HepG2 (cell line): Measurements from ENCODE around the gene MLN. TPM values are rescaled to one million over a fixed set of nuclear protein-coding genes. Genes with fewer than 3 reads are reported as not detected.

Experiments used
- AKNA ChIP-seq: sonication (generic); formaldehyde crosslinking; IDR thresholded peaks from 2 replicates; pipeline ENCODE4 v1.4.0; 2020; ENCODE audit warnings: missing genetic modification reagents, borderline replicate concordance
- DDIT3 ChIP-seq: sonication (generic); formaldehyde crosslinking; IDR thresholded peaks from 2 replicates; pipeline ENCODE4 v1.4.0; 2020; ENCODE audit warnings: mild to moderate bottlenecking, missing genetic modification reagents
- FOXJ3 ChIP-seq: sonication (generic); formaldehyde crosslinking; IDR thresholded peaks from 2 replicates; pipeline ENCODE4 v1.4.0; 2020; ENCODE audit warnings: missing genetic modification reagents, mild to moderate bottlenecking, borderline replicate concordance
- KDM2A ChIP-seq: sonication (generic); formaldehyde crosslinking; IDR thresholded peaks from 2 replicates; pipeline ENCODE4 v1.4.0; 2020; ENCODE audit warnings: low read depth, missing genetic modification reagents, borderline replicate concordance
- POLR2AphosphoS2 ChIP-seq: IDR thresholded peaks from 2 replicates; pipeline ENCODE4 v1.6.1; 2011; ENCODE audit warnings: low read depth, low read length, improper control_type of control experiment
- RARG ChIP-seq: sonication (generic); formaldehyde crosslinking; IDR thresholded peaks from 2 replicates; pipeline ENCODE4 v1.4.0; 2020; ENCODE audit warnings: low read depth, mild to moderate bottlenecking, missing genetic modification reagents
- SMAD1 ChIP-seq: sonication (generic); formaldehyde crosslinking; IDR thresholded peaks from 2 replicates; pipeline ENCODE4 v1.4.0; 2020; ENCODE audit warnings: missing genetic modification reagents, low read depth, mild to moderate bottlenecking, borderline replicate concordance
- SOX6 ChIP-seq, 2 experiments: fragments of 450-650 bp in 1 of 2; sonication (generic) in 1 of 2; formaldehyde crosslinking in 1 of 2; IDR thresholded peaks; 2 replicates each; pipeline versions ENCODE4 v1.4.0 to v1.6.1; 2017 to 2020; ENCODE audit warnings: antibody characterized with exemption in 1 of 2, mild to moderate bottlenecking in 1 of 2, missing genetic modification reagents in 1 of 2
- ZBTB14 ChIP-seq: sonication (generic); formaldehyde crosslinking; IDR thresholded peaks from 2 replicates; pipeline ENCODE4 v1.4.0; 2020; ENCODE audit warnings: missing genetic modification reagents
- ZBTB46 ChIP-seq: sonication (generic); formaldehyde crosslinking; IDR thresholded peaks from 2 replicates; pipeline ENCODE4 v1.4.0; 2020; ENCODE audit warnings: mild to moderate bottlenecking, missing genetic modification reagents, borderline replicate concordance
- polyA plus RNA-seq, 8 experiments: library from polyadenylated mRNA; depleted of rRNA in 3 of 8; stranded (reverse) in 7 of 8; unstranded in 1 of 8; fragments of >200 nt; fragmentation: Illumina TruSeq in 4 of 8; extraction: Trizol in 4 of 8; gene quantifications; 2 replicates each; pipeline versions ENCODE4 v1.2.1 to v1.2.3, GENCODE V29; 2011 to 2016; ENCODE audit warnings: low read depth in 4 of 8, missing spikeins in 1 of 8, mixed read lengths in 1 of 8; ENCODE audit not compliant: insufficient read depth in 1 of 8
- total RNA-seq, 5 experiments: library from RNA; depleted of rRNA; stranded (reverse); fragments of >200 nt; fragmentation: Illumina TruSeq; extraction: Trizol; gene quantifications; 2 replicates each; pipeline ENCODE4 v1.2.3, GENCODE V29; 2016; ENCODE audit warnings: low read depth in 1 of 5
- TF ChIP-seq, protein P1 (sequence below): sonication (generic); formaldehyde crosslinking; IDR thresholded peaks from 2 replicates; pipeline ENCODE4 v1.8.1; 2022; ENCODE audit warnings: low read depth, mild to moderate bottlenecking, missing genetic modification reagents
- TF ChIP-seq, protein P2 (sequence below): sonication (generic); formaldehyde crosslinking; IDR thresholded peaks from 2 replicates; pipeline ENCODE4 v1.4.0; 2020; ENCODE audit warnings: missing genetic modification reagents
- TF ChIP-seq, protein P3 (sequence below): sonication (generic); formaldehyde crosslinking; IDR thresholded peaks from 2 replicates; pipeline ENCODE4 v1.8.0; 2022; ENCODE audit warnings: low read depth, missing genetic modification reagents

Gene MLN
- total and polyA plus RNA-seq, 2 of the 13 experiments (the other 11 are each of a cell fraction or from before 2014, with no cell fraction given) = not detected

DNA sequence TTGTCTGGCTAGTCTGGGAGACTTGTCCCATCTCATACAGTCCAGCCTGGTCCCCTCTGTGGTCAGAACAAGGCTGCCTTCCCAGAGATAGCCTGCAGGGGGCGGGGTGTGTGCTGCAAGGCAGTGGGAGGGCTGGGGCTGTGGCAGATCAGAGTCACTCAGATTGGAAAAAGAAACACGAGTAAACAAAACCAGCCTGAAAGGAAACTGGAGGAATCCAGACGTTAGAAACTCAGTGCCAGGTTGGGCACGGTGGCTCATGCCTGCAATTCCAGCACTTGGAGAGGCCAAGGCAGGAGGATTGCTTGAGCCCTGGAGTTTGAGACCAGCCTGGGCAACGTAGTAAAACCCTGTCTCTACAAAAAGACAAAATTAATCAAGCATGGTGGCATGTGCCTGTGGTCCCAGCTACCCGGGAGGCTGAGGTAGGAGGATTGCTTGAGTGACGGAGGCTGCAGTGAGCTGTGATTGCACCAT is 35.1 kb downstream of the MLN start (continued):
- no peak for TF ChIP-seq AKNA (CRISPR knock-in tag)
- peak; percentile 38; the same call in 1 of the 2 replicates for TF ChIP-seq KDM2A (CRISPR knock-in tag)
- TF ChIP-seq, protein P1, sequence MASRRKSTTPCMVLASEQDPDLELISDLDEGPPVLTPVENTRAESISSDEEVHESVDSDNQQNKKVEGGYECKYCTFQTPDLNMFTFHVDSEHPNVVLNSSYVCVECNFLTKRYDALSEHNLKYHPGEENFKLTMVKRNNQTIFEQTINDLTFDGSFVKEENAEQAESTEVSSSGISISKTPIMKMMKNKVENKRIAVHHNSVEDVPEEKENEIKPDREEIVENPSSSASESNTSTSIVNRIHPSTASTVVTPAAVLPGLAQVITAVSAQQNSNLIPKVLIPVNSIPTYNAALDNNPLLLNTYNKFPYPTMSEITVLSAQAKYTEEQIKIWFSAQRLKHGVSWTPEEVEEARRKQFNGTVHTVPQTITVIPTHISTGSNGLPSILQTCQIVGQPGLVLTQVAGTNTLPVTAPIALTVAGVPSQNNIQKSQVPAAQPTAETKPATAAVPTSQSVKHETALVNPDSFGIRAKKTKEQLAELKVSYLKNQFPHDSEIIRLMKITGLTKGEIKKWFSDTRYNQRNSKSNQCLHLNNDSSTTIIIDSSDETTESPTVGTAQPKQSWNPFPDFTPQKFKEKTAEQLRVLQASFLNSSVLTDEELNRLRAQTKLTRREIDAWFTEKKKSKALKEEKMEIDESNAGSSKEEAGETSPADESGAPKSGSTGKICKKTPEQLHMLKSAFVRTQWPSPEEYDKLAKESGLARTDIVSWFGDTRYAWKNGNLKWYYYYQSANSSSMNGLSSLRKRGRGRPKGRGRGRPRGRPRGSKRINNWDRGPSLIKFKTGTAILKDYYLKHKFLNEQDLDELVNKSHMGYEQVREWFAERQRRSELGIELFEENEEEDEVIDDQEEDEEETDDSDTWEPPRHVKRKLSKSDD = no peak
- no peak for TF ChIP-seq ZBTB14 (CRISPR knock-in tag)
- TF ChIP-seq, protein P2, sequence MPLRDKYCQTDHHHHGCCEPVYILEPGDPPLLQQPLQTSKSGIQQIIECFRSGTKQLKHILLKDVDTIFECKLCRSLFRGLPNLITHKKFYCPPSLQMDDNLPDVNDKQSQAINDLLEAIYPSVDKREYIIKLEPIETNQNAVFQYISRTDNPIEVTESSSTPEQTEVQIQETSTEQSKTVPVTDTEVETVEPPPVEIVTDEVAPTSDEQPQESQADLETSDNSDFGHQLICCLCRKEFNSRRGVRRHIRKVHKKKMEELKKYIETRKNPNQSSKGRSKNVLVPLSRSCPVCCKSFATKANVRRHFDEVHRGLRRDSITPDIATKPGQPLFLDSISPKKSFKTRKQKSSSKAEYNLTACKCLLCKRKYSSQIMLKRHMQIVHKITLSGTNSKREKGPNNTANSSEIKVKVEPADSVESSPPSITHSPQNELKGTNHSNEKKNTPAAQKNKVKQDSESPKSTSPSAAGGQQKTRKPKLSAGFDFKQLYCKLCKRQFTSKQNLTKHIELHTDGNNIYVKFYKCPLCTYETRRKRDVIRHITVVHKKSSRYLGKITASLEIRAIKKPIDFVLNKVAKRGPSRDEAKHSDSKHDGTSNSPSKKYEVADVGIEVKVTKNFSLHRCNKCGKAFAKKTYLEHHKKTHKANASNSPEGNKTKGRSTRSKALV = no peak
- no peak for TF ChIP-seq DDIT3 (CRISPR knock-in tag)
- TF ChIP-seq, protein P3, sequence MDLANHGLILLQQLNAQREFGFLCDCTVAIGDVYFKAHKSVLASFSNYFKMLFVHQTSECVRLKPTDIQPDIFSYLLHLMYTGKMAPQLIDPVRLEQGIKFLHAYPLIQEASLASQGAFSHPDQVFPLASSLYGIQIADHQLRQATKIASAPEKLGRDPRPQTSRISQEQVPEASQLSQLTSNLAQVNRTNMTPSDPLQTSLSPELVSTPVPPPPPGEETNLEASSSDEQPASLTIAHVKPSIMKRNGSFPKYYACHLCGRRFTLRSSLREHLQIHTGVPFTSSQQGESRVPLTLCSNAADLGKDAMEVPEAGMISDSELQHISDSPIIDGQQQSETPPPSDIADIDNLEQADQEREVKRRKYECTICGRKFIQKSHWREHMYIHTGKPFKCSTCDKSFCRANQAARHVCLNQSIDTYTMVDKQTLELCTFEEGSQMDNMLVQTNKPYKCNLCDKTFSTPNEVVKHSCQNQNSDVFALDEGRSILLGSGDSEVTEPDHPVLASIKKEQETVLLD (CRISPR knock-in tag) = no peak
- no peak for TF ChIP-seq POLR2AphosphoS2
- TF ChIP-seq ZBTB46 (CRISPR knock-in tag) = no peak
- no peak for TF ChIP-seq FOXJ3
- no peak for TF ChIP-seq SMAD1 (CRISPR knock-in tag)
- no peak for TF ChIP-seq RARG
- no peak for TF ChIP-seq SOX6 (IDR thresholded peaks at IDR 0.05)
- TF ChIP-seq SOX6 (CRISPR knock-in tag; IDR thresholded peaks at IDR 0.05) = no peak
